ENCODE data around the gene ZNF438.

Gene ZNF438

GRCh38 chr10:30840395-30841050 is 191.1 kb downstream of the ZNF438 start:
- Histone ChIP-seq H3K36me3 (ENCODE audit: control insufficient read depth, insufficient read depth, low read length) (no peaks in the 10 kb centered on the region), H3K4ac (ENCODE audit: low read depth, low read length) (no peak overlapping the region), H3K4me1 (ENCODE audit: control insufficient read depth, low read depth, low read length) (no peaks in the 10 kb centered on the region), H4K8ac (ENCODE audit: low read depth, low read length) (no peak overlapping the region), H3K79me2 (ENCODE audit: control insufficient read depth, insufficient read depth, low read length) (no peaks in the 10 kb centered on the region), H3K4me3 (ENCODE audit: low read length) (no peak overlapping the region), H3K23ac (ENCODE audit: low read length) (no peak overlapping the region), H4K5ac (ENCODE audit: low read length) (no peak overlapping the region), H2BK15ac (replicated peaks; ENCODE audit: low read depth) (no peak overlapping the region), H2BK120ac (ENCODE audit: low read depth, low read length) (no peak overlapping the region), H3K27me3 (ENCODE audit: insufficient read depth, low read length, poor library complexity) (no peaks in the 10 kb centered on the region), H3K79me1 (ENCODE audit: low read length) (no peaks in the 10 kb centered on the region), H2BK5ac (ENCODE audit: low read length) (no peak overlapping the region), H3K27ac (ENCODE audit: low read depth, low read length) (no peak overlapping the region), H3K4me2 (ENCODE audit: low read length) (no peak overlapping the region), H2AK5ac (ENCODE audit: low read length) (no peak overlapping the region), H3K18ac (ENCODE audit: low read length) (no peak overlapping the region), H3K9ac (ENCODE audit: low read length) (no peak overlapping the region), H3K56ac (ENCODE audit: low read length) (no peak overlapping the region)
- no peak for DNase-seq
- WGBS (ENCODE audit: extremely low coverage, insufficient coverage, low lambda C conversion rate), result no CpG with 5 or more reads among the region's 6 CpGs

GRCh38 chr10:30839652-30840051 is 192.0 kb downstream of the ZNF438 start:
- H4K8ac ChIP-seq (ENCODE audit: low read depth, low read length), result no peak overlapping the region
- H2BK15ac ChIP-seq (replicated peaks; ENCODE audit: low read depth), result no peak overlapping the region
- H3K23ac ChIP-seq (ENCODE audit: low read length), result no peak overlapping the region
- no peak overlapping the region for H3K4me3 ChIP-seq (ENCODE audit: low read length)
- H2AK5ac ChIP-seq (ENCODE audit: low read length), result no peak overlapping the region
- H3K27me3 ChIP-seq (ENCODE audit: insufficient read depth, low read length, poor library complexity), result no peaks in the 10 kb centered on the region
- no peak overlapping the region for H3K4ac ChIP-seq (ENCODE audit: low read depth, low read length)
- no peak overlapping the region for H2BK5ac ChIP-seq (ENCODE audit: low read length)
- no peak overlapping the region for H2BK120ac ChIP-seq (ENCODE audit: low read depth, low read length)
- no peak overlapping the region for H3K4me2 ChIP-seq (ENCODE audit: low read length)
- H3K4me1 ChIP-seq (ENCODE audit: control insufficient read depth, low read depth, low read length), result no peaks in the 10 kb centered on the region
- no peak overlapping the region for H3K27ac ChIP-seq (ENCODE audit: low read depth, low read length)
- no peak overlapping the region for H4K5ac ChIP-seq (ENCODE audit: low read length)
- H3K9ac ChIP-seq (ENCODE audit: low read length), result no peak overlapping the region
- no peak for DNase-seq
- H3K79me2 ChIP-seq (ENCODE audit: control insufficient read depth, insufficient read depth, low read length), result no peaks in the 10 kb centered on the region
- no CpG with 5 or more reads among the region's 2 CpGs for WGBS (ENCODE audit: extremely low coverage, insufficient coverage, low lambda C conversion rate)
- no peak overlapping the region for H3K56ac ChIP-seq (ENCODE audit: low read length)
- H3K36me3 ChIP-seq (ENCODE audit: control insufficient read depth, insufficient read depth, low read length), result no peaks in the 10 kb centered on the region
- H3K18ac ChIP-seq (ENCODE audit: low read length), result no peak overlapping the region
- no peaks in the 10 kb centered on the region for H3K79me1 ChIP-seq (ENCODE audit: low read length)

- H3K56ac ChIP-seq (ENCODE audit: low read length), result no peak overlapping the region
- no peak overlapping the region for H3K4ac ChIP-seq (ENCODE audit: low read depth, low read length)
- H3K4me1 ChIP-seq (ENCODE audit: control insufficient read depth, low read depth, low read length), result peaks cover 2% of the 10 kb centered on the region
- no peaks in the 10 kb centered on the region for H3K27me3 ChIP-seq (ENCODE audit: insufficient read depth, low read length, poor library complexity)
- H3K27ac ChIP-seq (ENCODE audit: low read depth, low read length), result no peak overlapping the region
- H3K4me2 ChIP-seq (ENCODE audit: low read length), result no peak overlapping the region
- H3K9ac ChIP-seq (ENCODE audit: low read length), result no peak overlapping the region
- H3K18ac ChIP-seq (ENCODE audit: low read length), result no peak overlapping the region
- no peak overlapping the region for H2BK5ac ChIP-seq (ENCODE audit: low read length)
- H3K79me2 ChIP-seq (ENCODE audit: control insufficient read depth, insufficient read depth, low read length), result no peaks in the 10 kb centered on the region
- H2AK5ac ChIP-seq (ENCODE audit: low read length), result no peak overlapping the region
- DNase-seq, result no peak
- WGBS (ENCODE audit: extremely low coverage, insufficient coverage, low lambda C conversion rate), result no CpG with 5 or more reads among the region's 2 CpGs
- H2BK120ac ChIP-seq (ENCODE audit: low read depth, low read length), result no peak overlapping the region
- no peak overlapping the region for H3K23ac ChIP-seq (ENCODE audit: low read length)
- H3K79me1 ChIP-seq (ENCODE audit: low read length), result no peaks in the 10 kb centered on the region
- no peak overlapping the region for H3K4me3 ChIP-seq (ENCODE audit: low read length)
- H4K5ac ChIP-seq (ENCODE audit: low read length), result no peak overlapping the region
- H3K36me3 ChIP-seq (ENCODE audit: control insufficient read depth, insufficient read depth, low read length), result no peaks in the 10 kb centered on the region
- H2BK15ac ChIP-seq (replicated peaks; ENCODE audit: low read depth), result no peak overlapping the region
- no peak overlapping the region for H4K8ac ChIP-seq (ENCODE audit: low read depth, low read length)
Observed at GRCh38 chr10:30836406-30836805, 195.3 kb downstream of the ZNF438 start.

GRCh38 chr10:30835146-30835545 is 196.5 kb downstream of the ZNF438 start:
- H2AK5ac ChIP-seq (ENCODE audit: low read length), result no peak overlapping the region
- no peak overlapping the region for H3K56ac ChIP-seq (ENCODE audit: low read length)
- H3K4me3 ChIP-seq (ENCODE audit: low read length), result no peak overlapping the region
- H4K5ac ChIP-seq (ENCODE audit: low read length), result no peak overlapping the region
- H2BK15ac ChIP-seq (replicated peaks; ENCODE audit: low read depth), result no peak overlapping the region
- H3K23ac ChIP-seq (ENCODE audit: low read length), result no peak overlapping the region
- no peak overlapping the region for H3K4ac ChIP-seq (ENCODE audit: low read depth, low read length)
- no peak for DNase-seq
- no peak overlapping the region for H3K9ac ChIP-seq (ENCODE audit: low read length)
- H3K27me3 ChIP-seq (ENCODE audit: insufficient read depth, low read length, poor library complexity), result no peaks in the 10 kb centered on the region
- no peak overlapping the region for H3K27ac ChIP-seq (ENCODE audit: low read depth, low read length)
- H2BK120ac ChIP-seq (ENCODE audit: low read depth, low read length), result peak overlapping the region; percentile 10
- H2BK5ac ChIP-seq (ENCODE audit: low read length), result no peak overlapping the region
- H4K8ac ChIP-seq (ENCODE audit: low read depth, low read length), result no peak overlapping the region
- no peaks in the 10 kb centered on the region for H3K79me1 ChIP-seq (ENCODE audit: low read length)
- peaks cover 5% of the 10 kb centered on the region for H3K4me1 ChIP-seq (ENCODE audit: control insufficient read depth, low read depth, low read length)
- no peak overlapping the region for H3K4me2 ChIP-seq (ENCODE audit: low read length)
- no peaks in the 10 kb centered on the region for H3K79me2 ChIP-seq (ENCODE audit: control insufficient read depth, insufficient read depth, low read length)
- no CpG with 5 or more reads among the region's 12 CpGs for WGBS (ENCODE audit: extremely low coverage, insufficient coverage, low lambda C conversion rate)
- no peak overlapping the region for H3K18ac ChIP-seq (ENCODE audit: low read length)
- no peaks in the 10 kb centered on the region for H3K36me3 ChIP-seq (ENCODE audit: control insufficient read depth, insufficient read depth, low read length)

- Histone ChIP-seq H2BK5ac (ENCODE audit: low read length) (no peak overlapping the region), H3K27me3 (ENCODE audit: insufficient read depth, low read length, poor library complexity) (no peaks in the 10 kb centered on the region), H3K27ac (ENCODE audit: low read depth, low read length) (no peak overlapping the region), H4K5ac (ENCODE audit: low read length) (no peak overlapping the region), H3K79me1 (ENCODE audit: low read length) (no peaks in the 10 kb centered on the region), H3K4me3 (ENCODE audit: low read length) (no peak overlapping the region), H3K4me2 (ENCODE audit: low read length) (no peak overlapping the region), H2BK15ac (replicated peaks; ENCODE audit: low read depth) (no peak overlapping the region), H3K36me3 (ENCODE audit: control insufficient read depth, insufficient read depth, low read length) (no peaks in the 10 kb centered on the region), H3K18ac (ENCODE audit: low read length) (no peak overlapping the region), H3K4me1 (ENCODE audit: control insufficient read depth, low read depth, low read length) (peaks cover 7% of the 10 kb centered on the region), H2AK5ac (ENCODE audit: low read length) (no peak overlapping the region), H4K8ac (ENCODE audit: low read depth, low read length) (no peak overlapping the region), H3K4ac (ENCODE audit: low read depth, low read length) (no peak overlapping the region), H3K9ac (ENCODE audit: low read length) (no peak overlapping the region), H3K79me2 (ENCODE audit: control insufficient read depth, insufficient read depth, low read length) (no peaks in the 10 kb centered on the region), H3K23ac (ENCODE audit: low read length) (no peak overlapping the region), H3K56ac (ENCODE audit: low read length) (no peak overlapping the region), H2BK120ac (ENCODE audit: low read depth, low read length) (no peak overlapping the region)
- no CpG with 5 or more reads among the region's 3 CpGs for WGBS (ENCODE audit: extremely low coverage, insufficient coverage, low lambda C conversion rate)
- no peak for DNase-seq
Observed at GRCh38 chr10:30834651-30835050, 197.0 kb downstream of the ZNF438 start.

GRCh38 chr10:30834153-30834552 is 197.5 kb downstream of the ZNF438 start:
- Histone ChIP-seq H4K5ac (ENCODE audit: low read length) (no peak overlapping the region), H3K4ac (ENCODE audit: low read depth, low read length) (no peak overlapping the region), H2BK5ac (ENCODE audit: low read length) (no peak overlapping the region), H3K4me2 (ENCODE audit: low read length) (no peak overlapping the region), H3K9ac (ENCODE audit: low read length) (no peak overlapping the region), H3K4me1 (ENCODE audit: control insufficient read depth, low read depth, low read length) (peaks cover 7% of the 10 kb centered on the region), H3K18ac (ENCODE audit: low read length) (no peak overlapping the region), H4K8ac (ENCODE audit: low read depth, low read length) (no peak overlapping the region), H3K23ac (ENCODE audit: low read length) (no peak overlapping the region), H3K36me3 (ENCODE audit: control insufficient read depth, insufficient read depth, low read length) (no peaks in the 10 kb centered on the region), H2BK15ac (replicated peaks; ENCODE audit: low read depth) (no peak overlapping the region), H3K56ac (ENCODE audit: low read length) (no peak overlapping the region), H3K27me3 (ENCODE audit: insufficient read depth, low read length, poor library complexity) (no peaks in the 10 kb centered on the region), H3K79me1 (ENCODE audit: low read length) (no peaks in the 10 kb centered on the region), H3K4me3 (ENCODE audit: low read length) (no peak overlapping the region), H3K79me2 (ENCODE audit: control insufficient read depth, insufficient read depth, low read length) (no peaks in the 10 kb centered on the region), H3K27ac (ENCODE audit: low read depth, low read length) (no peak overlapping the region), H2AK5ac (ENCODE audit: low read length) (no peak overlapping the region), H2BK120ac (ENCODE audit: low read depth, low read length) (no peak overlapping the region)
- WGBS (ENCODE audit: extremely low coverage, insufficient coverage, low lambda C conversion rate), result no CpG with 5 or more reads among the region's 4 CpGs
- no peak for DNase-seq

Data from mesendoderm (in vitro differentiated cells).